OCI-LY7 (cell line): Measurements from ENCODE around the gene TOM1L2. TPM values are rescaled to one million over a fixed set of nuclear protein-coding genes. Genes with fewer than 3 reads are reported as not detected.

Experiments
- BruUV-seq: library from RNA; stranded (reverse); fragments of 400-500 nt; replicated peaks from 2 replicates; lab custom pipeline; 2021; lab: Mats Ljungman, UMichigan
- CTCF ChIA-PET: fragments of 300-600 bp; sonication (Branson Sonifier 250); formaldehyde crosslinking; loops from one replicate; lab custom pipeline; 2022; ENCODE audit warnings: antibody characterized with exemption; ENCODE audit not compliant: unreplicated experiment; lab: Charles Lee
- POLR2A ChIA-PET: fragments of 300-600 bp; sonication (Branson Sonifier 250); formaldehyde crosslinking; loops from one replicate; lab custom pipeline; 2022; ENCODE audit warnings: antibody characterized with exemption; lab: Charles Lee
- DNase-seq: peaks from one replicate; pipeline ENCODE4 v3.0.0-alpha.2; 2015; ENCODE audit warnings: low spot score
- H2AFZ ChIP-seq: fragments of 200-600 bp; sonication (generic), shearing (Covaris generic); 2 replicates; pipeline ENCODE4 v1.6.1; 2014; ENCODE audit warnings: mild to moderate bottlenecking, antibody characterized with exemption, low read length, moderate library complexity
- H3K27ac ChIP-seq: fragments of 200-600 bp; sonication (generic); 2 replicates; pipeline ENCODE4 v1.5.1; 2014; ENCODE audit warnings: mixed run types, low read depth, mild to moderate bottlenecking, moderate library complexity, low read length, inconsistent platforms; ENCODE audit not compliant: poor library complexity, severe bottlenecking
- H3K36me3 ChIP-seq: fragments of 200-600 bp; sonication (generic); 2 replicates; pipeline ENCODE4 v1.6.1; 2014; ENCODE audit warnings: mild to moderate bottlenecking, antibody characterized with exemption, low read length, moderate library complexity, mixed read lengths; ENCODE audit not compliant: insufficient read depth
- H3K4me1 ChIP-seq: fragments of 200-600 bp; sonication (generic); 2 replicates; pipeline ENCODE4 v1.5.1; 2014; ENCODE audit warnings: mild to moderate bottlenecking, low read length; ENCODE audit not compliant: insufficient read depth, poor library complexity, severe bottlenecking
- H3K4me2 ChIP-seq: fragments of 200-600 bp; sonication (generic); 2 replicates; pipeline ENCODE4 v1.6.1; 2014; ENCODE audit warnings: mild to moderate bottlenecking, low read length
- H3K4me3 ChIP-seq: fragments of 200-600 bp; sonication (generic); 2 replicates; pipeline ENCODE4 v1.5.1; 2014; ENCODE audit warnings: mild to moderate bottlenecking, low read depth, low read length; ENCODE audit not compliant: poor library complexity, severe bottlenecking
- H3K79me2 ChIP-seq: fragments of 200-600 bp; sonication (generic); 2 replicates; pipeline ENCODE4 v1.6.1; 2016; ENCODE audit warnings: low read depth, mild to moderate bottlenecking, low read length, moderate library complexity, mixed read lengths; ENCODE audit not compliant: insufficient read depth
- H3K9me2 ChIP-seq: fragments of 200-600 bp; sonication (generic); 2 replicates; pipeline ENCODE4 v1.6.1; 2016; ENCODE audit warnings: mild to moderate bottlenecking, low read length, mixed read lengths; ENCODE audit not compliant: insufficient read depth
- H3K9me3 ChIP-seq: fragments of 200-600 bp; sonication (generic); 2 replicates; pipeline ENCODE4 v1.6.1; 2014; ENCODE audit warnings: mild to moderate bottlenecking, mixed run types, low read length, mixed read lengths
- H4K20me1 ChIP-seq: fragments of 200-600 bp; sonication (generic); 2 replicates; pipeline ENCODE4 v1.6.1; 2014; ENCODE audit warnings: mild to moderate bottlenecking, antibody characterized with exemption, low read length, moderate library complexity, mixed read lengths; ENCODE audit not compliant: insufficient read depth
- EZH2phosphoT487 ChIP-seq: fragments of 200-600 bp; sonication (generic); IDR thresholded peaks from 2 replicates; pipeline ENCODE4 v1.6.1; 2018; ENCODE audit warnings: low read depth, borderline replicate concordance, mild to moderate bottlenecking, mixed run types, antibody characterized with exemption, low read length, moderate library complexity, mixed read lengths
- intact Hi-C: fragments of 100-400 bp; cut with micrococcal nuclease; formaldehyde crosslinking; loops from one replicate; pipeline ENCODE4 v1.10.0; 2022; ENCODE audit not compliant: unreplicated experiment
- total RNA-seq, 2 experiments: library from RNA; depleted of rRNA in 1 of 2; stranded (reverse); fragments of >200 nt in 1 of 2; shearing (Covaris generic) in 1 of 2; gene quantifications; 2 replicates each; pipeline ENCODE4 v1.2.3, GENCODE V29; 2014 to 2022
- TF ChIP-seq, protein P1 (sequence below): fragments of 200-600 bp; sonication (generic); conservative IDR thresholded peaks from 2 replicates; pipeline ENCODE4 v1.5.1; 2014; ENCODE audit warnings: mild to moderate bottlenecking, antibody characterized with exemption, low read length, moderate library complexity, mixed read lengths

The TOM1L2 gene
- total RNA-seq, 2 experiments from 2014 or later, result 4.9 to 14.3 TPM

GRCh38 chr17:17888821-17889220, 83.4 kb downstream of the TOM1L2 start:
- peaks cover 7% of the 10 kb centered on the region for H3K4me1 ChIP-seq
- no peaks in the 10 kb centered on the region for H3K9me3 ChIP-seq
- no peak overlapping the region for H3K4me3 ChIP-seq
- no peak overlapping the region for H2AFZ ChIP-seq
- no peak for DNase-seq
- H3K4me2 ChIP-seq, result no peak overlapping the region
- no peak overlapping the region for H3K27ac ChIP-seq
- CTCF ChIA-PET, result interaction anchor here (0.5 kb wide), 1 partner anchor 12 kb away, joined by 3 read pairs; no protein-coding TSS in a partner anchor
- intact Hi-C loops, result no loop called here
- no peaks in the 10 kb centered on the region for H3K79me2 ChIP-seq
- no TSS peak for BruUV-seq
- H3K9me2 ChIP-seq, result no peaks in the 10 kb centered on the region
- no peak for TF ChIP-seq EZH2phosphoT487
- TF ChIP-seq, protein P1, sequence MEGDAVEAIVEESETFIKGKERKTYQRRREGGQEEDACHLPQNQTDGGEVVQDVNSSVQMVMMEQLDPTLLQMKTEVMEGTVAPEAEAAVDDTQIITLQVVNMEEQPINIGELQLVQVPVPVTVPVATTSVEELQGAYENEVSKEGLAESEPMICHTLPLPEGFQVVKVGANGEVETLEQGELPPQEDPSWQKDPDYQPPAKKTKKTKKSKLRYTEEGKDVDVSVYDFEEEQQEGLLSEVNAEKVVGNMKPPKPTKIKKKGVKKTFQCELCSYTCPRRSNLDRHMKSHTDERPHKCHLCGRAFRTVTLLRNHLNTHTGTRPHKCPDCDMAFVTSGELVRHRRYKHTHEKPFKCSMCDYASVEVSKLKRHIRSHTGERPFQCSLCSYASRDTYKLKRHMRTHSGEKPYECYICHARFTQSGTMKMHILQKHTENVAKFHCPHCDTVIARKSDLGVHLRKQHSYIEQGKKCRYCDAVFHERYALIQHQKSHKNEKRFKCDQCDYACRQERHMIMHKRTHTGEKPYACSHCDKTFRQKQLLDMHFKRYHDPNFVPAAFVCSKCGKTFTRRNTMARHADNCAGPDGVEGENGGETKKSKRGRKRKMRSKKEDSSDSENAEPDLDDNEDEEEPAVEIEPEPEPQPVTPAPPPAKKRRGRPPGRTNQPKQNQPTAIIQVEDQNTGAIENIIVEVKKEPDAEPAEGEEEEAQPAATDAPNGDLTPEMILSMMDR, result no peak
- POLR2A ChIA-PET, result no interaction called here
- H3K36me3 ChIP-seq, result no peaks in the 10 kb centered on the region
- H4K20me1 ChIP-seq, result no peaks in the 10 kb centered on the region

GRCh38 chr17:17888371-17888770, 83.8 kb downstream of the TOM1L2 start:
- Histone ChIP-seq H3K36me3 (no peaks in the 10 kb centered on the region), H3K4me3 (no peak overlapping the region), H3K4me1 (peaks cover 7% of the 10 kb centered on the region), H3K4me2 (no peak overlapping the region), H3K79me2 (no peaks in the 10 kb centered on the region), H4K20me1 (no peaks in the 10 kb centered on the region), H3K27ac (no peak overlapping the region), H3K9me3 (no peaks in the 10 kb centered on the region), H2AFZ (no peak overlapping the region), H3K9me2 (no peaks in the 10 kb centered on the region)
- TF ChIP-seq, protein P1, result no peak
- TF ChIP-seq EZH2phosphoT487, result no peak
- ChIA-PET CTCF (interaction anchor here (0.5 kb wide), 1 partner anchor 11 kb away, joined by 3 read pairs; no protein-coding TSS in a partner anchor), POLR2A (no interaction called here)
- BruUV-seq, result no TSS peak
- DNase-seq, result no peak
- intact Hi-C loops, result no loop called here

GRCh38 chr17:17887752-17888304, 84.4 kb downstream of the TOM1L2 start:
- TF ChIP-seq, protein P1, result no peak
- TF ChIP-seq EZH2phosphoT487, result no peak
- CTCF ChIA-PET, result no interaction called here
- Histone ChIP-seq H3K4me2 (no peak overlapping the region), H3K9me3 (no peaks in the 10 kb centered on the region), H2AFZ (no peak overlapping the region), H3K79me2 (no peaks in the 10 kb centered on the region), H3K4me3 (no peak overlapping the region), H3K4me1 (peaks cover 7% of the 10 kb centered on the region), H3K9me2 (no peaks in the 10 kb centered on the region), H3K27ac (no peak overlapping the region), H3K36me3 (no peaks in the 10 kb centered on the region), H4K20me1 (no peaks in the 10 kb centered on the region)
- intact Hi-C loops, result no loop called here
- POLR2A ChIA-PET, result interaction anchor here (0.7 kb wide), 1 partner anchor 15 kb away, joined by 3 read pairs; no protein-coding TSS in a partner anchor
- BruUV-seq, result no TSS peak
- DNase-seq, result no peak
